ENCODE results near the gene FMNL2.

GRCh38 chr2:152407806-152408205, 72.8 kb downstream of the FMNL2 start:
- TF ChIP-seq, protein P1, sequence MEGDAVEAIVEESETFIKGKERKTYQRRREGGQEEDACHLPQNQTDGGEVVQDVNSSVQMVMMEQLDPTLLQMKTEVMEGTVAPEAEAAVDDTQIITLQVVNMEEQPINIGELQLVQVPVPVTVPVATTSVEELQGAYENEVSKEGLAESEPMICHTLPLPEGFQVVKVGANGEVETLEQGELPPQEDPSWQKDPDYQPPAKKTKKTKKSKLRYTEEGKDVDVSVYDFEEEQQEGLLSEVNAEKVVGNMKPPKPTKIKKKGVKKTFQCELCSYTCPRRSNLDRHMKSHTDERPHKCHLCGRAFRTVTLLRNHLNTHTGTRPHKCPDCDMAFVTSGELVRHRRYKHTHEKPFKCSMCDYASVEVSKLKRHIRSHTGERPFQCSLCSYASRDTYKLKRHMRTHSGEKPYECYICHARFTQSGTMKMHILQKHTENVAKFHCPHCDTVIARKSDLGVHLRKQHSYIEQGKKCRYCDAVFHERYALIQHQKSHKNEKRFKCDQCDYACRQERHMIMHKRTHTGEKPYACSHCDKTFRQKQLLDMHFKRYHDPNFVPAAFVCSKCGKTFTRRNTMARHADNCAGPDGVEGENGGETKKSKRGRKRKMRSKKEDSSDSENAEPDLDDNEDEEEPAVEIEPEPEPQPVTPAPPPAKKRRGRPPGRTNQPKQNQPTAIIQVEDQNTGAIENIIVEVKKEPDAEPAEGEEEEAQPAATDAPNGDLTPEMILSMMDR (IDR thresholded peaks at IDR 0.05): no peak
- TF ChIP-seq POLR2A (IDR thresholded peaks at IDR 0.05): no peak
- TF ChIP-seq EP300 (IDR thresholded peaks at IDR 0.05): no peak
- no peak for TF ChIP-seq POLR2AphosphoS5 (IDR thresholded peaks at IDR 0.05)

Data from stomach (tissue), 4 donors.